ENCODE results near the gene GALNT14. TPM values are rescaled to one million over a fixed set of nuclear protein-coding genes. Genes with fewer than 3 reads are reported as not detected.

The GALNT14 gene
- total RNA-seq, 4 donors from 2014 or later = 3.2 to 6.6 (median 4.7) TPM

GRCh38 chr2:30989746-30990145 lies 148.5 kb downstream of the GALNT14 start:
- Histone ChIP-seq H3K4me1 (no peaks in the 10 kb centered on the region), H3K36me3 (no peaks in the 10 kb centered on the region), H3K27ac (no peak overlapping the region), H3K27me3 (no peaks in the 10 kb centered on the region), H3K9me3 (no peaks in the 10 kb centered on the region), H3K4me3 (no peak overlapping the region)
- WGBS = 94% methylated on average over 1 of the region's 1 CpG
- no peak for DNase-seq (ENCODE audit: low spot score in 2 of 2)
- TF ChIP-seq CTCF (IDR thresholded peaks at IDR 0.05) (no peak), EP300 (IDR thresholded peaks at IDR 0.05) (no peak), POLR2A (IDR thresholded peaks at IDR 0.05) (no peak), POLR2AphosphoS5 (IDR thresholded peaks at IDR 0.05) (no peak)

GRCh38 chr2:30987566-30987965 lies 150.7 kb downstream of the GALNT14 start:
- Histone ChIP-seq H3K27ac (no peak overlapping the region), H3K9me3 (no peaks in the 10 kb centered on the region), H3K27me3 (no peaks in the 10 kb centered on the region), H3K36me3 (no peaks in the 10 kb centered on the region), H3K4me3 (no peak overlapping the region), H3K4me1 (no peaks in the 10 kb centered on the region)
- DNase-seq (ENCODE audit: low spot score in 2 of 2) = no peak
- TF ChIP-seq EP300 (IDR thresholded peaks at IDR 0.05) (no peak), CTCF (IDR thresholded peaks at IDR 0.05) (no peak), POLR2A (IDR thresholded peaks at IDR 0.05) (no peak), POLR2AphosphoS5 (IDR thresholded peaks at IDR 0.05) (no peak)
- WGBS = 71% methylated on average over 6 of the region's 6 CpGs

- no peaks in the 10 kb centered on the region for H3K9me3 ChIP-seq
- no peaks in the 10 kb centered on the region for H3K36me3 ChIP-seq
- H3K4me3 ChIP-seq = no peak overlapping the region
- H3K4me1 ChIP-seq = no peaks in the 10 kb centered on the region
- WGBS = 91% methylated on average over 5 of the region's 5 CpGs
- TF ChIP-seq CTCF (IDR thresholded peaks at IDR 0.05) (no peak), EP300 (IDR thresholded peaks at IDR 0.05) (no peak), POLR2AphosphoS5 (IDR thresholded peaks at IDR 0.05) (no peak), POLR2A (IDR thresholded peaks at IDR 0.05) (no peak)
- H3K27ac ChIP-seq = no peak overlapping the region
- no peak for DNase-seq (ENCODE audit: low spot score in 2 of 2)
- H3K27me3 ChIP-seq = no peaks in the 10 kb centered on the region
These were observed 152.0 kb downstream of the GALNT14 start for GRCh38 chr2:30986231-30986580.

GRCh38 chr2:30985493-30986230 lies 152.6 kb downstream of the GALNT14 start:
- H3K36me3 ChIP-seq = no peaks in the 10 kb centered on the region
- no peak for DNase-seq (ENCODE audit: low spot score in 2 of 2)
- no peak overlapping the region for H3K4me3 ChIP-seq
- no peaks in the 10 kb centered on the region for H3K4me1 ChIP-seq
- no peak overlapping the region for H3K27ac ChIP-seq
- no peaks in the 10 kb centered on the region for H3K9me3 ChIP-seq
- H3K27me3 ChIP-seq = no peaks in the 10 kb centered on the region
- TF ChIP-seq POLR2A (IDR thresholded peaks at IDR 0.05) (no peak), POLR2AphosphoS5 (IDR thresholded peaks at IDR 0.05) (no peak), EP300 (IDR thresholded peaks at IDR 0.05) (no peak), CTCF (IDR thresholded peaks at IDR 0.05) (no peak)
- WGBS = 81% methylated on average over 8 of the region's 9 CpGs

- TF ChIP-seq POLR2AphosphoS5 (IDR thresholded peaks at IDR 0.05) = no peak
- no peaks in the 10 kb centered on the region for H3K27me3 ChIP-seq
- H3K27ac ChIP-seq = no peak overlapping the region
- no peaks in the 10 kb centered on the region for H3K9me3 ChIP-seq
- H3K4me3 ChIP-seq = no peak overlapping the region
- no peaks in the 10 kb centered on the region for H3K4me1 ChIP-seq
- no peak for DNase-seq (ENCODE audit: low spot score in 2 of 2)
- no peaks in the 10 kb centered on the region for H3K36me3 ChIP-seq
- 59% methylated on average over 2 of the region's 2 CpGs for WGBS
These were observed 154.1 kb downstream of the GALNT14 start for GRCh38 chr2:30984148-30984547.

GRCh38 chr2:30981510-30981909 lies 156.7 kb downstream of the GALNT14 start:
- Histone ChIP-seq H3K36me3 (no peaks in the 10 kb centered on the region), H3K4me3 (no peak overlapping the region), H3K27me3 (no peaks in the 10 kb centered on the region), H3K27ac (no peak overlapping the region), H3K4me1 (no peaks in the 10 kb centered on the region), H3K9me3 (no peaks in the 10 kb centered on the region)
- DNase-seq (ENCODE audit: low spot score in 2 of 2) = no peak
- 71% methylated on average over 8 of the region's 8 CpGs for WGBS
- TF ChIP-seq POLR2AphosphoS5 (IDR thresholded peaks at IDR 0.05) (no peak), CTCF (IDR thresholded peaks at IDR 0.05) (no peak), EP300 (IDR thresholded peaks at IDR 0.05) (no peak), POLR2A (IDR thresholded peaks at IDR 0.05) (no peak)

Measured in suprapubic skin (tissue), 4 donors.